Parathyroid adenoma (tissue), 2 donors: ENCODE results near the gene SKIC8.
"Not testable (repeated sequence)": the region's sequence is repeated elsewhere in the genome, so short reads cannot be mapped to it uniquely, and the experiment has no call there.

Source experiments
- H2AFZ ChIP-seq: fragments of 300-600 bp; sonication (generic); one replicate; pipeline ENCODE4 v1.7.0; 2017; ENCODE audit warnings: antibody characterized with exemption, mild to moderate bottlenecking
- H3K27ac ChIP-seq: fragments of 300-600 bp; sonication (generic); one replicate; pipeline ENCODE4 v1.7.0; 2017
- H3K27me3 ChIP-seq: fragments of 300-600 bp; sonication (generic); one replicate; pipeline ENCODE4 v1.7.0; 2017; ENCODE audit warnings: low read length; ENCODE audit not compliant: control insufficient read depth, insufficient read depth
- H3K36me3 ChIP-seq: fragments of 300-600 bp; sonication (generic); one replicate; pipeline ENCODE4 v1.7.0; 2017; ENCODE audit warnings: low read length; ENCODE audit not compliant: control insufficient read depth, insufficient read depth
- H3K4me1 ChIP-seq: fragments of 300-600 bp; sonication (generic); one replicate; pipeline ENCODE4 v1.7.0; 2017; ENCODE audit warnings: control low read depth
- H3K4me2 ChIP-seq: fragments of 300-600 bp; sonication (generic); one replicate; pipeline ENCODE4 v1.7.0; 2017; ENCODE audit warnings: low read length
- H3K4me3 ChIP-seq: fragments of 300-600 bp; sonication (generic); one replicate; pipeline ENCODE4 v1.7.0; 2017; ENCODE audit warnings: low read depth, low read length
- H3K79me2 ChIP-seq: fragments of 300-600 bp; sonication (generic); one replicate; pipeline ENCODE4 v1.7.0; 2017; ENCODE audit warnings: control low read depth
- H3K9ac ChIP-seq: fragments of 300-600 bp; sonication (generic); one replicate; pipeline ENCODE4 v1.7.0; 2017; ENCODE audit warnings: mild to moderate bottlenecking
- H3K9me3 ChIP-seq: fragments of 300-600 bp; sonication (generic); one replicate; pipeline ENCODE4 v1.7.0; 2017; ENCODE audit warnings: low read length; ENCODE audit not compliant: control insufficient read depth
- CTCF ChIP-seq: fragments of 300-600 bp; sonication (generic); IDR thresholded peaks from one replicate; pipeline ENCODE4 v1.7.0; 2017; ENCODE audit warnings: antibody characterized with exemption, mild to moderate bottlenecking
- donor health status: primary hyperparathyroidism.

SKIC8 gene

GRCh38 chr15:78247911-78248310 is 51.5 kb downstream of the SKIC8 start:
- no peaks in the 10 kb centered on the region for H3K79me2 ChIP-seq
- no peak for TF ChIP-seq CTCF
- H2AFZ ChIP-seq = no peak overlapping the region
- H3K36me3 ChIP-seq = no peaks in the 10 kb centered on the region
- no peaks in the 10 kb centered on the region for H3K4me1 ChIP-seq
- H3K4me2 ChIP-seq = no peak overlapping the region
- no peak overlapping the region for H3K27ac ChIP-seq
- no peak overlapping the region for H3K9ac ChIP-seq
- no peaks in the 10 kb centered on the region for H3K9me3 ChIP-seq
- H3K4me3 ChIP-seq = no peak overlapping the region
- H3K27me3 ChIP-seq = no peaks in the 10 kb centered on the region

GRCh38 chr15:78245976-78246620 is 53.3 kb downstream of the SKIC8 start:
- H3K9me3 ChIP-seq, H3K36me3 ChIP-seq, H3K27me3 ChIP-seq: not testable (repeated sequence)

GRCh38 chr15:78245392-78245791 is 54.0 kb downstream of the SKIC8 start:
- not testable (repeated sequence) for H3K9ac ChIP-seq, H3K4me3 ChIP-seq, H2AFZ ChIP-seq, H3K4me2 ChIP-seq, H3K79me2 ChIP-seq, H3K4me1 ChIP-seq, H3K27me3 ChIP-seq, H3K27ac ChIP-seq, H3K9me3 ChIP-seq, H3K36me3 ChIP-seq

More at GRCh38 chr15:78245976-78246620, 53.3 kb downstream of the SKIC8 start:
- not testable (repeated sequence) for H3K27ac ChIP-seq, H3K4me2 ChIP-seq, H3K4me3 ChIP-seq, H3K9ac ChIP-seq, H3K79me2 ChIP-seq, H2AFZ ChIP-seq, H3K4me1 ChIP-seq

GRCh38 chr15:78244893-78245292 is 54.5 kb downstream of the SKIC8 start:
- TF ChIP-seq CTCF = no peak
- Histone ChIP-seq H3K36me3 (no peaks in the 10 kb centered on the region), H3K4me3 (no peak overlapping the region), H3K9me3 (no peaks in the 10 kb centered on the region), H3K4me1 (no peaks in the 10 kb centered on the region), H3K27me3 (no peaks in the 10 kb centered on the region), H3K79me2 (no peaks in the 10 kb centered on the region), H3K27ac (no peak overlapping the region), H3K4me2 (no peak overlapping the region), H3K9ac (no peak overlapping the region), H2AFZ (no peak overlapping the region)

- Histone ChIP-seq H3K9ac (no peak overlapping the region), H3K4me1 (no peaks in the 10 kb centered on the region), H2AFZ (no peak overlapping the region), H3K79me2 (no peaks in the 10 kb centered on the region), H3K27me3 (no peaks in the 10 kb centered on the region), H3K36me3 (no peaks in the 10 kb centered on the region), H3K9me3 (no peaks in the 10 kb centered on the region), H3K4me3 (no peak overlapping the region), H3K4me2 (no peak overlapping the region), H3K27ac (no peak overlapping the region)
- no peak for TF ChIP-seq CTCF
Observed at GRCh38 chr15:78244101-78244500, 55.3 kb downstream of the SKIC8 start.

GRCh38 chr15:78243491-78243941 is 55.9 kb downstream of the SKIC8 start:
- Histone ChIP-seq H3K9me3 (no peaks in the 10 kb centered on the region), H3K36me3 (no peaks in the 10 kb centered on the region), H3K4me3 (no peak overlapping the region), H3K27me3 (no peaks in the 10 kb centered on the region), H3K79me2 (no peaks in the 10 kb centered on the region), H3K4me1 (no peaks in the 10 kb centered on the region), H3K27ac (no peak overlapping the region), H2AFZ (no peak overlapping the region), H3K9ac (no peak overlapping the region), H3K4me2 (no peak overlapping the region)
- no peak for TF ChIP-seq CTCF
